ENCODE data around the gene ADAMTS19.

DNA sequence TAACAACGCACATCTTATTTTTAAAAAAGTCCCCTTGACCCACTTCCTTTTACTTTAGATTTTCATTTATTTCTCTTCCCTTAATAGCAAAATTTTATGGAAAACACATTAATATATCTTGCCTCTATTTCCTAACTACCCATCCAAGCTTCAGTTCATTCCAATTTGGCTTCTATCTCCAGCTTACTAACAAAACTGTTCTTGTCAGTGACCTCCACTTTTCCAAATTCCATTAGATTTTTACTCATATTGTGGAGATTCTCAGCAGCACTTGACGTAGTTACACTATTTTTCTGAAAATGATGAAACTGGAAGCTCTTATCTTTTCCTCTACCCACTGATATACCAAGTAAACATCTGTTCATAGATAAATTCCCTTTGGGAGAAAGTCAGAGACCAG, 46.5 kb upstream of the ADAMTS19 start:
- TF ChIP-seq, protein P1, sequence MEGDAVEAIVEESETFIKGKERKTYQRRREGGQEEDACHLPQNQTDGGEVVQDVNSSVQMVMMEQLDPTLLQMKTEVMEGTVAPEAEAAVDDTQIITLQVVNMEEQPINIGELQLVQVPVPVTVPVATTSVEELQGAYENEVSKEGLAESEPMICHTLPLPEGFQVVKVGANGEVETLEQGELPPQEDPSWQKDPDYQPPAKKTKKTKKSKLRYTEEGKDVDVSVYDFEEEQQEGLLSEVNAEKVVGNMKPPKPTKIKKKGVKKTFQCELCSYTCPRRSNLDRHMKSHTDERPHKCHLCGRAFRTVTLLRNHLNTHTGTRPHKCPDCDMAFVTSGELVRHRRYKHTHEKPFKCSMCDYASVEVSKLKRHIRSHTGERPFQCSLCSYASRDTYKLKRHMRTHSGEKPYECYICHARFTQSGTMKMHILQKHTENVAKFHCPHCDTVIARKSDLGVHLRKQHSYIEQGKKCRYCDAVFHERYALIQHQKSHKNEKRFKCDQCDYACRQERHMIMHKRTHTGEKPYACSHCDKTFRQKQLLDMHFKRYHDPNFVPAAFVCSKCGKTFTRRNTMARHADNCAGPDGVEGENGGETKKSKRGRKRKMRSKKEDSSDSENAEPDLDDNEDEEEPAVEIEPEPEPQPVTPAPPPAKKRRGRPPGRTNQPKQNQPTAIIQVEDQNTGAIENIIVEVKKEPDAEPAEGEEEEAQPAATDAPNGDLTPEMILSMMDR (optimal IDR thresholded peaks at IDR 0.05 in 1 of 3, IDR thresholded peaks at IDR 0.05 in 1 of 3, conservative IDR thresholded peaks at IDR 0.05 in 1 of 3; ENCODE audit: extremely low read depth in 1 of 3, insufficient read depth in 2 of 3, low read length in 3 of 3) = no peak
- TF ChIP-seq EZH2 (IDR thresholded peaks at IDR 0.05; ENCODE audit: low read length) = no peak

All from keratinocyte (primary cell).